ENCODE measurements around the gene ZBTB16.

DNA sequence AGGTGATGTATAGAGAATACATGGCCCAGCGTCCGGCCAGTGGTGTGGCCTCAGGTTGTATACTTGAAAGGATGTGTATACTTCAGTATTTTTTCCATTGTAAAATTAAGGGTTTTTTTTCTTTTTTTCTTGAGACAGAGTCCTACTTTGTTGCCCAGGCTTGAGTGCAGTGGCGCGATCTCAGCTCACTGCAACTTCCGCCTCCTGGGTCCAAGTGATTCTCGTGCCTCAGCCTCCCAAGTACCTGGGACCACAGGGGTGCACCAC is 15.8 kb downstream of the ZBTB16 start:
- TF ChIP-seq, protein P1, sequence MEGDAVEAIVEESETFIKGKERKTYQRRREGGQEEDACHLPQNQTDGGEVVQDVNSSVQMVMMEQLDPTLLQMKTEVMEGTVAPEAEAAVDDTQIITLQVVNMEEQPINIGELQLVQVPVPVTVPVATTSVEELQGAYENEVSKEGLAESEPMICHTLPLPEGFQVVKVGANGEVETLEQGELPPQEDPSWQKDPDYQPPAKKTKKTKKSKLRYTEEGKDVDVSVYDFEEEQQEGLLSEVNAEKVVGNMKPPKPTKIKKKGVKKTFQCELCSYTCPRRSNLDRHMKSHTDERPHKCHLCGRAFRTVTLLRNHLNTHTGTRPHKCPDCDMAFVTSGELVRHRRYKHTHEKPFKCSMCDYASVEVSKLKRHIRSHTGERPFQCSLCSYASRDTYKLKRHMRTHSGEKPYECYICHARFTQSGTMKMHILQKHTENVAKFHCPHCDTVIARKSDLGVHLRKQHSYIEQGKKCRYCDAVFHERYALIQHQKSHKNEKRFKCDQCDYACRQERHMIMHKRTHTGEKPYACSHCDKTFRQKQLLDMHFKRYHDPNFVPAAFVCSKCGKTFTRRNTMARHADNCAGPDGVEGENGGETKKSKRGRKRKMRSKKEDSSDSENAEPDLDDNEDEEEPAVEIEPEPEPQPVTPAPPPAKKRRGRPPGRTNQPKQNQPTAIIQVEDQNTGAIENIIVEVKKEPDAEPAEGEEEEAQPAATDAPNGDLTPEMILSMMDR (IDR thresholded peaks at IDR 0.05), result no peak
- no peak for TF ChIP-seq POLR2A (IDR thresholded peaks at IDR 0.05)

Measured in uterus (tissue), 2 donors.